Measurements from ENCODE around the gene MECP2.

The MECP2 gene

DNA sequence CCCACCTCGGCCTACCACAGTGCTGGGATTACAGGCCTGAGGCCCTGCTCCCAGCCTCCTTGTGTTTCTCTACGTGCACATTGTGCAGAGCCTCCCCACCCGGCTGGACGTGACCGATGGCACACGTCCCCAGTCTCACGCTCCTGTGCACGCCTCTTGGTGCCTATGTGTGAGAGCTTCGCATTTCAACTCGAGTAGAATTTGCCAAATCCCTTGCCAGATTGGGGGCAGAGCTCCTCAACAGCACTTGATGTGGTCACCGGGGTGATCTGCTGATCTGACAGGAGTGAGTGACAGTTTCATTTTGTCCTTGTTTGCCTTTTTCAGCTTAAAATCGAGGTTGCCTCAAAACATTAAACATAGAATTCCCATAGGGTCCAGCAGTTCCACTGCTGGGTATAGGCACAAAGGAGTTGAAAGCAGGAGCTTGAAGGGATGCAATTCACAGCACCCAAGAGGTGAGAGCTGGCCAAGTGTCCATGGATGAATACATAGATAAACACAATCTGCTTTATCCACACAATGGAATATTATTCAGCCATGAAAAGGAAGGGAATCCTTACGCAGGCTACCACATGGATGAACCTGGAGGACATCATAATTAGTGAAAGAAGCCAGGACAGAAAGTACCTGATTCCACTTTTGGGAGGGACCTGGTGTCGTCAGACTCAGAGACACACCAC is 107.4 kb downstream of the MECP2 start:
- TF ChIP-seq, protein P1, sequence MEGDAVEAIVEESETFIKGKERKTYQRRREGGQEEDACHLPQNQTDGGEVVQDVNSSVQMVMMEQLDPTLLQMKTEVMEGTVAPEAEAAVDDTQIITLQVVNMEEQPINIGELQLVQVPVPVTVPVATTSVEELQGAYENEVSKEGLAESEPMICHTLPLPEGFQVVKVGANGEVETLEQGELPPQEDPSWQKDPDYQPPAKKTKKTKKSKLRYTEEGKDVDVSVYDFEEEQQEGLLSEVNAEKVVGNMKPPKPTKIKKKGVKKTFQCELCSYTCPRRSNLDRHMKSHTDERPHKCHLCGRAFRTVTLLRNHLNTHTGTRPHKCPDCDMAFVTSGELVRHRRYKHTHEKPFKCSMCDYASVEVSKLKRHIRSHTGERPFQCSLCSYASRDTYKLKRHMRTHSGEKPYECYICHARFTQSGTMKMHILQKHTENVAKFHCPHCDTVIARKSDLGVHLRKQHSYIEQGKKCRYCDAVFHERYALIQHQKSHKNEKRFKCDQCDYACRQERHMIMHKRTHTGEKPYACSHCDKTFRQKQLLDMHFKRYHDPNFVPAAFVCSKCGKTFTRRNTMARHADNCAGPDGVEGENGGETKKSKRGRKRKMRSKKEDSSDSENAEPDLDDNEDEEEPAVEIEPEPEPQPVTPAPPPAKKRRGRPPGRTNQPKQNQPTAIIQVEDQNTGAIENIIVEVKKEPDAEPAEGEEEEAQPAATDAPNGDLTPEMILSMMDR (IDR thresholded peaks at IDR 0.05): no peak

GRCh38 chrX:153988493-153988892 is 109.0 kb downstream of the MECP2 start:
- TF ChIP-seq, protein P1 (IDR thresholded peaks at IDR 0.05): no peak

DNA sequence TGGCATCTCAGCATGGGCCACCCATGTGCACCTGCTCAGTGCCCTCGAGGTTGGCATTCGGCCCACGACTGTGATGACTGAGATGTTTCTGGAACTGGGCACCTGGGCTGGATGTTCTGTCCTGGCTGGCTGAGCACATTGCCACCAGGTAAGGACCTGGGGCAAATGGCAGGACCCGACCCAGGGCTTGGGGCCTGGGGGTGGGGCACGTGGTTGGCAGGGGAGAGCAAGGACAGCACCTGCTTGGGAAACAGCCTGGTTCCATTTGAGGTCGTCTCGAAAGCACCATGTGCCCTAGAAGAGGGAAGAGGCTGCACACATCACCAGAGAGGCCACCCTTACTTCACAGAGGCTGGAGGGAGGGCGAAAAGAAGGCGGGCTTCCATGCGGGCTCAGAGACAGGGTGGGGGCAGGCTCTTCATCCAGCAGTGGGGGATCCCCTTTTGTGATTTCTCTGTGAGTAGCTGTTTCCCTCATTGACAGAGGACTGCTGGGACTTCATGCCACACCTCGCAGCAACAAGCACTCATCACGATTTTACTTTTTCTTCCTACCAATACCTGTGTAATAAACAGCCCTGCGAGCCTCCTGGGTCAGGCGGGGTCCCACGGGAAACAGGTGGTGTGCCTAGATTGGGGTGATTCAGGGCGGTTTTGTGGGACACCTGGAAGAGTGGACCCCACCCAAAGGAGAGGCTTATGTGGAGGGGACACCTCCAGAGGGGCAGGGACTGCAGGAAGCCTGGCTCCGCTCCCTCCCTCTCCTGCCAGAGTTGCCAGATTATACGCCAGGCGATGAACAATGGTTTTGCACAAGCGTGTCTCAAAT is 113.0 kb downstream of the MECP2 start:
- TF ChIP-seq, protein P1 (IDR thresholded peaks at IDR 0.05): no peak

DNA sequence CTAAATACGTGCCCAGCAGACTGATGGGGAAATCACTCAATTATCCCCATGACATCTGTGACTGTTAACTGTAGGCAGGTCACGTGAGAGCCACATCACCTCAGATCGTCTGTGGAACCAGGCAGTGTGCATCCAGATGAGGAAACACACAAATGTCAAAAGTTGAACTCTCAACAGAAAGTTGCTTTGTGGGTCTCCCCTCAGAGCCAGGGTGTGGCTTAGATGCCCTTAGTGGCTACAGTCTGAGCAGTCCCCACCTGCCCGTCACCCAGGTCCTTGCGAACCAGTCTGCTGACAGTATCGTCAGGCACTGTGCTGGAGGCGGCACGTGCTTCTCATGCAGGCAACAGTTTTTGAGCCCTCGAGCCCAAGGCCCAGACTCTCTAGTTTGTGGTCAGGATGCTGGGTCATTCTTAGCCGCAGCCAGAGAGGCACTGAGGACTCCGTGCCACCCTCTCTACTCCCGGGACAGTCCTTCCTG is 114.2 kb downstream of the MECP2 start:
- TF ChIP-seq, protein P1 (IDR thresholded peaks at IDR 0.05): no peak

DNA sequence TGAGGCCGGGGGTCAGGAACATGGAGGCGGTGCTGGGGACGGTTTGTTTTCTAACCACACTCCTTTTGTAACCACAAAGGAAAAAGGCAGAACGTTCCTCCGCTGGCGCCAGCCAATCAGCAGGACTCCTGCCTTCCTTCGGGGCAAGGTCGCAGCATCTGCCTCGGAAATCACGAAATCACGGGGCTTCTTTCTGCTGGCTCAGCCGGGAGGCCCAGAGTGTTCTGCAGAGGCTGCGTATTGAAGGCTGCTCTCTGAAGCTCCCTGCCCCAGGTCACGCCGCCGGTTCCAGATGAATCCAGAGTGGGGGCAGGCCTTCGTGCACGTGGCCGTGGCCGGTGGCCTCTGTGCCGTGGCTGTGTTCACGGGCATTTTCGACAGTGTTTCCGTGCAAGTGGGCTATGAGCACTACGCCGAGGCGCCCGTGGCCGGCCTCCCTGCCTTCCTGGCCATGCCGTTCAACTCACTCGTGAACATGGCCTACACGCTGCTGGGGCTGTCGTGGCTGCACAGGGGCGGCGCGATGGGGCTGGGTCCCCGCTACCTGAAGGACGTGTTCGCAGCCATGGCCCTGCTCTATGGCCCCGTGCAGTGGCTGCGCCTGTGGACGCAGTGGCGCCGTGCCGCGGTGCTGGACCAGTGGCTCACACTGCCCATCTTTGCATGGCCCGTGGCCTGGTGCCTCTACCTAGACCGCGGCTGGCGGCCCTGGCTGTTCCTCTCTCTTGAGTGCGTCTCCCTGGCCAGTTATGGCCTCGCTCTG is 115.6 kb downstream of the MECP2 start:
- TF ChIP-seq, protein P1 (IDR thresholded peaks at IDR 0.05): no peak

GRCh38 chrX:153981231-153981630 is 116.3 kb downstream of the MECP2 start:
- TF ChIP-seq, protein P1 (IDR thresholded peaks at IDR 0.05): no peak

DNA sequence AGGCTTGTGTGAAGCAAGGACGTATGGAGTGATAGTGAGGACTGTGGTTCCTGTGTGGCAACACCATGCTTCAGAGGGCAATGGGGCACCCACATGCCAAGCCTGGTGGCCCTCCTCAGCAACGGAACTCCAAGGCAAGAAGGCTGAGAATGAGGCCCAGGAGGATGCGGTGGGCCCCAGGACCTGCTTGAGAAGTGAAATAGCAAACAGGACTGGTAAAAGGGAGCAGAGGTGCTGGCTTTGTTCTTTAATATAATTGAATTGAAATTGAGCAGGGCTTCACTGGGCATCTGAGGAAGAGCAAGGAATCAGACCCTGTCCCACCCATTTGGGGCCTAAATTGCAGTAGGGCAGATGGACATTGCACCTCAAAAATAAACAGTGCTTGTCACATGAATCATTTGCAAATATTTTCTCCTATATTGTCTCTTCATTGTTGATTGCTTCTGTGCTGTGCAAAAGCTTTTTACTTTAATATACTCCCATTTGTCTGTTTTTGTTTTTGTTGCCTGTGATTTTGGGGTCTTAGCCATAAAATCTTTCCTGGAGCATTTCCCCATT is 122.7 kb downstream of the MECP2 start:
- TF ChIP-seq, protein P1 (IDR thresholded peaks at IDR 0.05): no peak
